Activated CD4-positive, alpha-beta T cell treated with anti-CD3 and anti-CD28 coated beads for 36 hours (primary cell): ENCODE results near the gene BCKDK. TPM values are rescaled to one million over a fixed set of nuclear protein-coding genes. Genes with fewer than 3 reads are reported as not detected.

Source experiments
- ATAC-seq: fragments of 200-7000 bp; cut with Tn5 transposase; one replicate; pipeline ENCODE4 v1.10.0; 2021; ENCODE audit warnings: mild to moderate bottlenecking, moderate library complexity
- CTCF ChIA-PET: fragments of 350-600 bp; sonication (Branson Sonifier 250); formaldehyde crosslinking; loops from one replicate; lab custom pipeline; 2021; ENCODE audit warnings: antibody characterized with exemption; lab: Charles Lee
- POLR2A ChIA-PET: fragments of 350-600 bp; sonication (Branson Sonifier 250); formaldehyde crosslinking; loops from one replicate; lab custom pipeline; 2021; ENCODE audit warnings: antibody characterized with exemption, inconsistent platforms; lab: Charles Lee
- DNase-seq: peaks from one replicate; pipeline ENCODE4 v3.0.0-alpha.2; 2020
- H3K27ac Mint-ChIP-seq: one replicate; pipeline ENCODE4 v1.8.0; 2021; ENCODE audit warnings: mixed read lengths
- H3K27me3 Mint-ChIP-seq: one replicate; pipeline ENCODE4 v1.8.0; 2021; ENCODE audit warnings: mixed read lengths
- H3K36me3 Mint-ChIP-seq: one replicate; pipeline ENCODE4 v1.8.0; 2021; ENCODE audit warnings: low read depth, mixed read lengths
- H3K4me1 Mint-ChIP-seq: one replicate; pipeline ENCODE4 v1.8.0; 2021; ENCODE audit warnings: mixed read lengths
- H3K4me3 Mint-ChIP-seq: one replicate; pipeline ENCODE4 v1.8.0; 2021; ENCODE audit warnings: mild to moderate bottlenecking, moderate library complexity, mixed read lengths
- H3K9me3 Mint-ChIP-seq: one replicate; pipeline ENCODE4 v1.8.0; 2021; ENCODE audit warnings: low read depth, mixed read lengths
- intact Hi-C, 2 experiments: fragments of 100-400 bp; cut with DNase I in 1 of 2; cut with micrococcal nuclease in 1 of 2; formaldehyde crosslinking; loops; one replicate each; pipeline versions ENCODE4 v1.14.2 to v1.15.1; 2022 to 2024; cut with DNase I, micrococcal nuclease
- total RNA-seq, 2 experiments: library from RNA; stranded (reverse); gene quantifications; one replicate each; pipeline ENCODE4 v1.2.3, GENCODE V29; 2021

The BCKDK gene
- total RNA-seq, 2 experiments from 2014 or later = 50.0 to 53.3 TPM

DNA sequence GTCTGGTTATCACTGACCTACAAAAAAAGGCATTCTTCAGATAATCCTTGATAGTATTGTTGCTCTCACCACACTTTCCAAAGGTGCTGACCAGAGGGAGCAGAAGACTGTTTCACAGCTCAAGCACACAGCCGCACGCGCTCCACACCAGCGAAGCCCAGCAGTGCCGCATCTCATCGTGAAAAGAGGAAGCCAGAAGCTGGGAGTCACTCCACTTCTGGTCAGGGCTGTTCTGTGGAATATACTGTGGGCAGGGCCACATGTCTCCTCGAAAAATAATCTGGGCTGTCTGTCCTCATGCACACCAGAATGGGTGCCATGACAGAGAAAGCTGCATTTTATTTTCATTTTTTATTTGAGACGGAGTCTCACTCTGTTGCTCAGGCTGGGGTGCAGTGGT, 49.0 kb downstream of the BCKDK start:
- Mint-ChIP-seq H3K9me3 (no peaks in the 10 kb centered on the region), H3K27me3 (no peaks in the 10 kb centered on the region), H3K27ac (no peak overlapping the region), H3K4me3 (no peak overlapping the region), H3K4me1 (peaks cover 7% of the 10 kb centered on the region), H3K36me3 (no peaks in the 10 kb centered on the region)
- DNase-seq (no peak), ATAC-seq (no peak)
- CTCF ChIA-PET = interaction anchor here (0.6 to 6.2 kb wide), 7 partner anchors 11 to 300 kb away, joined by 3 to 37 read pairs (median 4); partner anchors contain the start of gene HSD3B7
- intact Hi-C loops = no loop called here
- POLR2A ChIA-PET = interaction anchor here (0.6 to 1.3 kb wide), 4 partner anchors 10 to 55 kb away, joined by 3 to 10 read pairs (median 3); no protein-coding TSS in a partner anchor

Other genes starting within 250 kb of the BCKDK start
- gene BCL7C, start 214.3 kb upstream of the BCKDK start, total RNA-seq = 10 to 100 TPM; 19.5 to 20.4 TPM
- under 1 TPM; 0.18 TPM for gene CTF1, start 211.8 kb upstream of the BCKDK start, total RNA-seq
- gene FBXL19, start 184.8 kb upstream of the BCKDK start, total RNA-seq = 10 to 100 TPM; 23.7 to 31.4 TPM
- 1 to 10 TPM; 6.9 to 7.9 TPM for gene ORAI3, start 159.3 kb upstream of the BCKDK start, total RNA-seq
- gene SETD1A, start 150.6 kb upstream of the BCKDK start, total RNA-seq = 10 to 100 TPM; 18.5 to 21.7 TPM
- gene HSD3B7, start 123.2 kb upstream of the BCKDK start, total RNA-seq = 1 to 10 TPM; 1.6 to 2.2 TPM
- 1 to 10 TPM; 1.3 to 1.5 TPM for gene STX1B, start 97.7 kb upstream of the BCKDK start, total RNA-seq
- gene STX4, start 74.8 kb upstream of the BCKDK start, total RNA-seq = 10 to 100 TPM; 29.2 to 35.9 TPM
- gene ZNF668, start 34.1 kb upstream of the BCKDK start, total RNA-seq = 1 to 10 TPM; 9.2 to 9.9 TPM
- 10 to 100 TPM; 21.3 to 25.8 TPM for gene ZNF646, start 34.0 kb upstream of the BCKDK start, total RNA-seq
- 1 to 10 TPM; 4.0 to 9.2 TPM for gene PRSS53, start 19.4 kb upstream of the BCKDK start, total RNA-seq
- 10 to 100 TPM; 59.6 to 64.2 TPM for gene VKORC1, start 13.6 kb upstream of the BCKDK start, total RNA-seq
- 10 to 100 TPM; 53.6 to 63.1 TPM for gene KAT8, start 9.3 kb downstream of the BCKDK start, total RNA-seq
- gene PRSS8, start 27.3 kb downstream of the BCKDK start, total RNA-seq = not detected
- under 1 TPM; 0.26 to 0.43 TPM for gene PRSS36, start 41.7 kb downstream of the BCKDK start, total RNA-seq
- 100 to 1,000 TPM; 647 to 648 TPM for gene FUS, start 71.8 kb downstream of the BCKDK start, total RNA-seq
- 1 to 10 TPM; 5.7 TPM for gene PYCARD, start 94.4 kb downstream of the BCKDK start, total RNA-seq
- gene TRIM72, start 105.7 kb downstream of the BCKDK start, total RNA-seq = under 1 TPM in 1 of 2 experiments, not detected in 1; 0.04 TPM
- gene PYDC1, start 108.7 kb downstream of the BCKDK start, total RNA-seq = not detected
- under 1 TPM; 0.67 to 0.98 TPM for gene ITGAM, start 151.6 kb downstream of the BCKDK start, total RNA-seq
- 1 to 10 TPM; 5.3 to 6.6 TPM for gene ITGAX, start 246.8 kb downstream of the BCKDK start, total RNA-seq